Stomach (tissue), 4 donors: ENCODE data around the gene SCRT2.

Source experiments
- POLR2A ChIP-seq, 4 donors: fragments of 450-650 bp; IDR thresholded peaks; one replicate each; pipeline ENCODE4 v1.6.1; 2016; ENCODE audit warnings: antibody characterized with exemption in 4 of 4, control low read depth in 2 of 4, mild to moderate bottlenecking in 1 of 4, moderate library complexity in 1 of 4
- POLR2AphosphoS5 ChIP-seq, 3 donors: sonication (generic); formaldehyde crosslinking; IDR thresholded peaks; one replicate each; pipeline ENCODE4 v1.6.1; 2016; ENCODE audit warnings: antibody characterized with exemption in 3 of 3
- TF ChIP-seq, protein P1 (sequence below), 7 experiments: fragments of 450-650 bp in 4 of 7; fragments of 200-600 bp in 3 of 7; sonication (generic) in 3 of 7; IDR thresholded peaks; one replicate each; pipeline ENCODE4 v1.5.1; 2016 to 2019; ENCODE audit warnings: antibody characterized with exemption in 7 of 7, control low read depth in 2 of 7, mild to moderate bottlenecking in 1 of 7

DNA sequence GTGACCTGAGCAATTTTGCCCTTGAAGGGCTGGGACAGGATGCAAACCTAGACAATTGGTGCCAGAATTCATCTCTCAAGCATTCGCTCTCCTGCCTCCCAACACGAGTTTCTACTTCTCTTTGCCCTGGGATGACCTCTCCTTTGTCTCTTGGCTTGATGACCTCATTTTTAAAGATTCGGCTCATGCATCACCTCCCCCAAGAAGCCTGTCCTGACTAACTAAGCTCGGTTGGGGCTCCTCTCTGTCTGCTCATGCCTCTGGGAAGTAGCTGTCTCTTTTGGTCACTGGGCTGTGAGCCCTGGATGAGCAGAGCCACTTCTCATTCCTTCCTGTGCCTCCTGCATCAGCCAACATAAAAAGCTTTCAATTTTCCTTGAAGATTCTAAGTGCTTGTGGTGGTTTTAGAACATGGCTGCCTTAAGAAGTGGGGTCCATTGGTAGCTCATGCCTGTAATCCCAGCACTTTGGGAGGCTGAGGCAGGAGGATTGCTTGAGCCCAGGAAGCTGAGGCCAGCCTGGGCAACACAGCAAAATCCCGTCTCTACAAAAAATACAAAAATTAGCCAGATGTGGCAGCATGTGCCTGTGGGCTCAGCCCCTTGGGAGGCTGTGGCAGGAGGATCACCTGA lies 54.4 kb downstream of the SCRT2 start:
- TF ChIP-seq POLR2A (IDR thresholded peaks at IDR 0.05) (no peak), POLR2AphosphoS5 (IDR thresholded peaks at IDR 0.05) (no peak)
- TF ChIP-seq, protein P1, sequence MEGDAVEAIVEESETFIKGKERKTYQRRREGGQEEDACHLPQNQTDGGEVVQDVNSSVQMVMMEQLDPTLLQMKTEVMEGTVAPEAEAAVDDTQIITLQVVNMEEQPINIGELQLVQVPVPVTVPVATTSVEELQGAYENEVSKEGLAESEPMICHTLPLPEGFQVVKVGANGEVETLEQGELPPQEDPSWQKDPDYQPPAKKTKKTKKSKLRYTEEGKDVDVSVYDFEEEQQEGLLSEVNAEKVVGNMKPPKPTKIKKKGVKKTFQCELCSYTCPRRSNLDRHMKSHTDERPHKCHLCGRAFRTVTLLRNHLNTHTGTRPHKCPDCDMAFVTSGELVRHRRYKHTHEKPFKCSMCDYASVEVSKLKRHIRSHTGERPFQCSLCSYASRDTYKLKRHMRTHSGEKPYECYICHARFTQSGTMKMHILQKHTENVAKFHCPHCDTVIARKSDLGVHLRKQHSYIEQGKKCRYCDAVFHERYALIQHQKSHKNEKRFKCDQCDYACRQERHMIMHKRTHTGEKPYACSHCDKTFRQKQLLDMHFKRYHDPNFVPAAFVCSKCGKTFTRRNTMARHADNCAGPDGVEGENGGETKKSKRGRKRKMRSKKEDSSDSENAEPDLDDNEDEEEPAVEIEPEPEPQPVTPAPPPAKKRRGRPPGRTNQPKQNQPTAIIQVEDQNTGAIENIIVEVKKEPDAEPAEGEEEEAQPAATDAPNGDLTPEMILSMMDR (IDR thresholded peaks at IDR 0.05), result no peak
